ENCODE measurements around the gene NFE2L3. TPM values are rescaled to one million over a fixed set of nuclear protein-coding genes. Genes with fewer than 3 reads are reported as not detected.

Gene NFE2L3
- total and polyA plus RNA-seq, 2 experiments from 2014 or later = 6.5 to 10.0 TPM

- Histone ChIP-seq H2AFZ (no peak overlapping the region), H3K27ac (no peak overlapping the region), H3K4me3 (no peak overlapping the region), H3K9me2 (replicated peaks; ENCODE audit: insufficient read depth) (no peaks in the 10 kb centered on the region), H3K27me3 (no peaks in the 10 kb centered on the region), H4K20me1 (ENCODE audit: insufficient read depth, poor library complexity, severe bottlenecking) (peaks cover 94% of the 10 kb centered on the region), H3K36me3 (replicated peaks; ENCODE audit: insufficient read depth, low read depth) (peaks cover 8% of the 10 kb centered on the region), H3K4me2 (peak overlapping the region; percentile 84), H3K9me3 (ENCODE audit: low read depth) (no peaks in the 10 kb centered on the region), H3K79me2 (peaks cover 97% of the 10 kb centered on the region), H3K4me1 (ENCODE audit: insufficient read depth) (peaks cover 25% of the 10 kb centered on the region)
- 86% methylated on average over 5 of the region's 5 CpGs for WGBS (ENCODE audit: low lambda C conversion rate, missing lambda C conversion rate)
- DNase-seq (ENCODE audit: low spot score) = no peak
- no peak for TF ChIP-seq CTCF (IDR thresholded peaks at IDR 0.05; ENCODE audit: poor library complexity)
- no peak for TF ChIP-seq EZH2 (IDR thresholded peaks at IDR 0.05; ENCODE audit: borderline replicate concordance)
- no peak for TF ChIP-seq EZH2phosphoT487 (IDR thresholded peaks at IDR 0.05; ENCODE audit: low read depth, severe bottlenecking, unreplicated experiment)
These were observed 43.2 kb downstream of the NFE2L3 start for GRCh38 chr7:26195182-26195581.

- H4K20me1 ChIP-seq (ENCODE audit: insufficient read depth, poor library complexity, severe bottlenecking) = peaks cover 85% of the 10 kb centered on the region
- H3K4me3 ChIP-seq = no peak overlapping the region
- H3K4me2 ChIP-seq = peak overlapping the region; percentile 84
- peaks cover 93% of the 10 kb centered on the region for H3K79me2 ChIP-seq
- no peak overlapping the region for H3K27ac ChIP-seq
- no peak for DNase-seq (ENCODE audit: low spot score)
- H3K4me1 ChIP-seq (ENCODE audit: insufficient read depth) = peaks cover 25% of the 10 kb centered on the region
- no peak overlapping the region for H2AFZ ChIP-seq
- no peaks in the 10 kb centered on the region for H3K9me3 ChIP-seq (ENCODE audit: low read depth)
- no peaks in the 10 kb centered on the region for H3K9me2 ChIP-seq (replicated peaks; ENCODE audit: insufficient read depth)
- WGBS (ENCODE audit: low lambda C conversion rate, missing lambda C conversion rate) = 77% methylated on average over 10 of the region's 10 CpGs
- H3K36me3 ChIP-seq (replicated peaks; ENCODE audit: insufficient read depth, low read depth) = peaks cover 8% of the 10 kb centered on the region
- no peaks in the 10 kb centered on the region for H3K27me3 ChIP-seq
- TF ChIP-seq CTCF (IDR thresholded peaks at IDR 0.05; ENCODE audit: poor library complexity) (no peak), EZH2 (IDR thresholded peaks at IDR 0.05; ENCODE audit: borderline replicate concordance) (no peak), EZH2phosphoT487 (IDR thresholded peaks at IDR 0.05; ENCODE audit: low read depth, severe bottlenecking, unreplicated experiment) (no peak)
These were observed 44.1 kb downstream of the NFE2L3 start for GRCh38 chr7:26195867-26196657.

GRCh38 chr7:26197153-26198115 lies 45.4 kb downstream of the NFE2L3 start:
- peak; percentile 35 for TF ChIP-seq EZH2phosphoT487 (IDR thresholded peaks at IDR 0.05; ENCODE audit: low read depth, severe bottlenecking, unreplicated experiment)
- TF ChIP-seq CTCF (IDR thresholded peaks at IDR 0.05; ENCODE audit: poor library complexity) = no peak
- peaks cover 89% of the 10 kb centered on the region for H3K79me2 ChIP-seq
- no peak overlapping the region for H2AFZ ChIP-seq
- H3K9me2 ChIP-seq (replicated peaks; ENCODE audit: insufficient read depth) = no peaks in the 10 kb centered on the region
- peaks cover 4% of the 10 kb centered on the region for H3K36me3 ChIP-seq (replicated peaks; ENCODE audit: insufficient read depth, low read depth)
- DNase-seq (ENCODE audit: low spot score) = no peak
- peaks cover 25% of the 10 kb centered on the region for H3K4me1 ChIP-seq (ENCODE audit: insufficient read depth)
- no peaks in the 10 kb centered on the region for H3K27me3 ChIP-seq
- H3K27ac ChIP-seq = no peak overlapping the region
- H3K4me2 ChIP-seq = peak overlapping the region; percentile 84
- 11% methylated on average over 5 of the region's 5 CpGs for WGBS (ENCODE audit: low lambda C conversion rate, missing lambda C conversion rate)
- peak overlapping the region; percentile 81 for H3K4me3 ChIP-seq
- H4K20me1 ChIP-seq (ENCODE audit: insufficient read depth, poor library complexity, severe bottlenecking) = peaks cover 73% of the 10 kb centered on the region
- no peaks in the 10 kb centered on the region for H3K9me3 ChIP-seq (ENCODE audit: low read depth)

All from hepatocyte (in vitro differentiated cells).